ENCODE measurements around the gene DPM1.

DPM1 gene

GRCh38 chr20:50900261-50900660 lies 58.1 kb downstream of the DPM1 start:
- no peak for DNase-seq (ENCODE audit: low read depth in 2 of 2)

DNA sequence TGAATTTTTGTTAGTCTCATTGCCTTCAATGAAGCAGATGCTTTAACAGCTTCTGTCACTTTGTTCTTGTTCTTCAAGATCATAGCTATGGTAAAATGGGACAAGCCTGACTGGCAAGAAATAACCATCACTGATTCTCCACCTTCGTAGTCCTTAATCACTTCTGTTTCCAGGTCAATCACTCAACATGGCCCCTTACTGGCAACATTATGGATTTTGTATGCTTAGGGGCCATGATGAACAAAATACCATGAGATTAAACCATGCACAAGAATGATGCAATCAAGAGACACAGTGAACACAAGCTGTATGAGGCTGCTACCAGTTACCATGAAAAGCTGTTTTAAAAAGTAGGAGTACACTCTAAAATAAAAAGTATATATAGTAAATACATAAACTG lies 59.9 kb downstream of the DPM1 start:
- DNase-seq (ENCODE audit: low read depth in 2 of 2): no peak

GRCh38 chr20:50895111-50895830 lies 63.1 kb downstream of the DPM1 start:
- DNase-seq (ENCODE audit: low read depth in 2 of 2): no peak

DNA sequence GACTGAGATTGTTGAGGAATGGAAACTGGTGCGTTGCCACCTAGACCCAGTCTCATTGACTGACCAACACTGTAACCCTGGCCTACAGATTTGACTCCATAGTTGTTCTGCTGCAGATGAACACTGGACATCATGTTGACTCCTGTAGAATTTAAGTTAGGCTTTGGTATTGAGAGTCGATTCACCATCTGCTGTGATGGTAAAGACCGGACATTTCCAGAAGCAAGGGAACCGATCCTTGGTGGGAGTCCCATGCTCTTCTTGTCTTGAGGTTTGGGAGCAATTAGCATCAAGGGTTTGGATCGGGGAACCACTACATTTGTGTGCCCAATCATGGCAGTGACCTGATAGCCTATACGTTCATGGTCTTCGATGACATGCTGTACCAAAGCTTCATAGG lies 64.7 kb downstream of the DPM1 start:
- DNase-seq (ENCODE audit: low read depth in 2 of 2): no peak

DNA sequence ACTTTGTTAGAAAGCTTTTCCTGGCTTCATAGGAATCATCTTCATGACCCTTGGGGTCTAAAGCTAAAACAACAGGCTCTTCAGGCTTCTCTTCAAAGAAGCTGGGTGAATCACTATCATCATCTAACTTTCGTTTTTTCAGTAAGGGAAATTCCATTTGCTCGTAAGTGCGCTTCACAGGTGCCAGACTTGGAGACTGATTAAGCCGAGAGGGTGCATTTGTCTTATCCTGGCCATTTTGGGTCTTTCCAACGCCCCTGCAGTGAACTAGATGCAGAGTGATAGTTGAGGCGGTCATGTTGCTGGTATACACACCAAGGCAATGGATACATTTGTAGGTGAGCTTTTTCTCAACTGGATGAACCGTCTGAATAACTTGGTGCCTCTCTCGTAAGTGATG lies 65.9 kb downstream of the DPM1 start:
- DNase-seq (ENCODE audit: low read depth in 2 of 2): no peak

- DNase-seq (ENCODE audit: low read depth in 2 of 2): no peak
These were observed 67.2 kb downstream of the DPM1 start for GRCh38 chr20:50891138-50891537.

DNA sequence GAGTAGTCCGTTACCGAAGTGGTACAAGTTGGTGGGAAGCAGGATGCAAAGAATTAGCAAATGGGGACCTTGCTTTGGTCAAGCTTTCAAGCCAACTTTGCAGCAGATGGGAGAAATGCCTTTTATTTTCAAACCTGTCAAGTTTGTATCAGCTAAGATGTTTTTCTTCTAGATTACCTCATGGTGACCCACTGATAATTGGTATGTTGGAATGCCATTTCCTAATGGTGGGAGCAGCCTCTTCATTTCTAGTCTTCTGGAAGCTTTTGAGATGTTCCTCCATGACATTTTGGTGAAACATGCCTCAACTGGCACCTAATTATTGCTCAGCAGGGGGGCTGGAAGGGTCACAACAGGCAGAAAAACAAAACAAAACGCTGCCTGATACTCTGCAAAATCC lies 70.8 kb downstream of the DPM1 start:
- DNase-seq (ENCODE audit: low read depth in 2 of 2): no peak

GRCh38 chr20:50886184-50886790 lies 72.0 kb downstream of the DPM1 start:
- no peak for DNase-seq (ENCODE audit: low read depth in 2 of 2)

- no peak for DNase-seq (ENCODE audit: low read depth in 2 of 2)
These were observed 72.6 kb downstream of the DPM1 start for GRCh38 chr20:50885781-50886180.

- DNase-seq (ENCODE audit: low read depth in 2 of 2): no peak
These were observed 73.3 kb downstream of the DPM1 start for GRCh38 chr20:50885068-50885467.
